HCT116 (cell line): ENCODE results near the gene DNTT.

Experiments
- CBX3 ChIP-seq: IDR thresholded peaks from 2 replicates; pipeline ENCODE4 v1.6.1; 2012; ENCODE audit warnings: low read depth
- CTCF ChIP-seq, 3 experiments: fragments of 200-600 bp in 1 of 3; sonication (generic) in 1 of 3; IDR thresholded peaks in 2 of 3; conservative IDR thresholded peaks in 1 of 3; 2 replicates each; pipeline ENCODE4 v1.5.1; 2012 to 2017; ENCODE audit warnings: low read depth in 2 of 3, low read length in 2 of 3, antibody characterized with exemption in 1 of 3, borderline replicate concordance in 1 of 3, control low read depth in 1 of 3, mild to moderate bottlenecking in 1 of 3, mixed read lengths in 1 of 3, mixed run types in 1 of 3, moderate library complexity in 1 of 3; ENCODE audit not compliant: insufficient read depth in 1 of 3
- EZH2 ChIP-seq: fragments of 200-600 bp; sonication (generic); IDR thresholded peaks from 2 replicates; pipeline ENCODE4 v1.6.1; 2017; ENCODE audit warnings: antibody characterized with exemption, mixed run types
- POLR2A ChIP-seq: IDR thresholded peaks from 2 replicates; pipeline ENCODE4 v1.7.0; 2011; ENCODE audit warnings: borderline replicate concordance; ENCODE audit not compliant: insufficient read depth, insufficient read length; ENCODE audit errors: extremely low read depth
- POLR2AphosphoS5 ChIP-seq: IDR thresholded peaks from 2 replicates; pipeline ENCODE4 v1.6.1; 2011; ENCODE audit warnings: mild to moderate bottlenecking, low read depth, low read length, moderate library complexity
- ZFX ChIP-seq: fragments of 450-650 bp; IDR thresholded peaks from 2 replicates; pipeline ENCODE4 v1.6.1; 2017
- ZNF274 ChIP-seq: fragments of 200-500 bp; sonication (Bioruptor generic); IDR thresholded peaks from 2 replicates; pipeline ENCODE4 v1.6.1; 2014; ENCODE audit warnings: mild to moderate bottlenecking, low read depth, low read length, inconsistent platforms
- TF ChIP-seq, protein P1 (sequence below): IDR thresholded peaks from 2 replicates; pipeline ENCODE4 v1.6.1; 2012

GRCh38 chr10:96275685-96276418, 28.4 kb upstream of the DNTT start:
- TF ChIP-seq CTCF (IDR thresholded peaks at IDR 0.05 in 2 of 3, conservative IDR thresholded peaks at IDR 0.05 in 1 of 3; ENCODE audit: borderline replicate concordance in 1 of 3, insufficient read depth in 1 of 3, low read depth in 2 of 3, low read length in 2 of 3) (no peak), ZFX (no peak), EZH2 (no peak), POLR2AphosphoS5 (no peak), ZNF274 (no peak), CBX3 (no peak), POLR2A (no peak)
- TF ChIP-seq, protein P1, sequence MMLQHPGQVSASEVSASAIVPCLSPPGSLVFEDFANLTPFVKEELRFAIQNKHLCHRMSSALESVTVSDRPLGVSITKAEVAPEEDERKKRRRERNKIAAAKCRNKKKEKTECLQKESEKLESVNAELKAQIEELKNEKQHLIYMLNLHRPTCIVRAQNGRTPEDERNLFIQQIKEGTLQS: no peak
